Testis (tissue), 3 donors: ENCODE results near the gene TECPR2. TPM values are rescaled to one million over a fixed set of nuclear protein-coding genes. Genes with fewer than 3 reads are reported as not detected.

Source experiments
- DNase-seq: peaks from one replicate; pipeline ENCODE4 v3.0.0-alpha.2; 2019
- H3K27ac ChIP-seq, 2 donors: fragments of 200-600 bp; sonication (generic); one replicate each; pipeline ENCODE4 v1.5.1; 2019
- H3K27me3 ChIP-seq: fragments of 200-600 bp; sonication (generic); one replicate; pipeline ENCODE4 v1.5.1; 2019
- H3K36me3 ChIP-seq: fragments of 200-600 bp; sonication (generic); one replicate; pipeline ENCODE4 v1.5.1; 2017; ENCODE audit warnings: low read depth; ENCODE audit errors: missing control alignments
- H3K4me1 ChIP-seq: fragments of 200-600 bp; sonication (generic); one replicate; pipeline ENCODE4 v1.5.1; 2019
- H3K4me3 ChIP-seq, 2 donors: fragments of 200-600 bp; sonication (generic); one replicate each; pipeline ENCODE4 v1.5.1; 2017 to 2019
- H3K9me3 ChIP-seq: fragments of 200-600 bp; sonication (generic); one replicate; pipeline ENCODE4 v1.5.1; 2017
- POLR2A ChIP-seq: fragments of 450-650 bp; IDR thresholded peaks from one replicate; pipeline ENCODE4 v1.6.1; 2017; ENCODE audit warnings: antibody characterized with exemption, mild to moderate bottlenecking, moderate library complexity
- WGBS, 2 donors: methylation state at CpG; one replicate each; pipeline ENCODE4 v1.1.5; 2018; 5-methylcytosine and 5-hydroxymethylcytosine counted together
- intact Hi-C: fragments of 100-400 bp; cut with DNase I; formaldehyde crosslinking; loops from one replicate; pipeline ENCODE4 v1.15.1; 2023; ENCODE audit warnings: low total_unique reads
- polyA plus RNA-seq: library from polyadenylated mRNA; stranded (reverse); fragments of 350-450 nt; fragmentation: Illumina TruSeq; extraction: RNeasy Lipid Tissue Mini Kit (QIAGEN cat#74804); gene quantifications from one replicate; pipeline ENCODE4 v1.2.3, GENCODE V29; 2014; ENCODE audit warnings: low read depth, low replicate concordance; ENCODE audit not compliant: insufficient read depth
- total RNA-seq, 2 donors: library from RNA; depleted of rRNA; stranded (reverse); fragments of >200 nt; gene quantifications; one replicate each; pipeline ENCODE4 v1.2.3, GENCODE V29; 2016
- TF ChIP-seq, protein P1 (sequence below), 3 experiments: fragments of 450-650 bp in 2 of 3; fragments of 200-600 bp in 1 of 3; sonication (generic) in 1 of 3; IDR thresholded peaks; one replicate each; pipeline ENCODE4 v1.5.1; 2016 to 2019; ENCODE audit warnings: antibody characterized with exemption in 3 of 3, mild to moderate bottlenecking in 2 of 3, moderate library complexity in 1 of 3

The TECPR2 gene
- total and polyA plus RNA-seq, 3 donors from 2014 or later = 43.4 to 65.9 (median 43.6) TPM

DNA sequence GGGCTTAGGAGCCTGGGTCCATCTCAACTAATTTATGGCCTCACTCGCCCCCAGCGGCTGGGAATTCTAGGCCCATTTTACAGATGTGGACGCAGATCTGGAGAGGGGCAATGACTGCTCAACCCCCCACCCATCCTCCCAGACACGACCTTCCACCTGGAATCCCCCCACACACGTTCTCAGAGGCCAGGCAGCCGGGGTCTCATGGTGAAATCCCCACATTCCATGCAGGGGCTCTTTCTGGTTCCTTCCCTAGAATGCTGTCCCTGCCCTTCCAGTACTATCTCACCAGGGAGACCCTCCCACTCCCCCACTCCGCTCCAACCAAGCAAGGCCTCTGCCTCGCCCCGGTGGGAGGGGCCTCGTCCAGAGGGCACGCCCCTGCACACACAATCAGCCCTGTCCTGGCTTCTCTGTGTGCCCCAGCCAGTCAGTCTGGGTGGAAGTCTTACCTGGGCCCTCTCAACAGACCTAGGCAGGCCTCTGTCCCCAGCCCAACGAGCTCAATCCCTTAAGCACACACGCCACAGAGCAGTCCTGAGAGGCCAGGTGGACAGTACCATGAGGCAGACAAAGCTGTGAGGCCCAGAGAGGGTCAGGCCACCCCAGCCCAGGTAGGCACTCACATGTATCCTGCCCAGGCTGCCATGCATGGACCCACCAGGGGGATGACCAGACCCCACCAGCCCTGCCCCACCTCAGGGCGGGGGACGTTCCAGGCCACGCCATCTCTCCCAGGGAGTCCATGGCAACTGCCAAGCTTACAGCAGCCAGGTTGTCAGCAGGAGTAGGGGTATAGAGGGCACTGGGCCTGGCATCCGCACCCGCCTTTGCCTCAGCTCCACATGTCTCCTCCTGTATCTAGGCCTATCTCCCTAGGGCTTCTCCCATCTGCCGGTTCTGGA is 148.1 kb downstream of the TECPR2 start:
- intact Hi-C loops = no loop called here
- Histone ChIP-seq H3K27ac (peak overlapping the region in 1 of 2 donors; percentile 53), H3K4me3 (peak overlapping the region; percentile 54 to 63), H3K9me3 (no peaks in the 10 kb centered on the region), H3K36me3 (no peaks in the 10 kb centered on the region), H3K27me3 (no peaks in the 10 kb centered on the region), H3K4me1 (peaks cover 8% of the 10 kb centered on the region)
- WGBS, 2 donors = 50 to 61% methylated on average over 13 to 19 of the region's 19 CpGs
- DNase-seq = peak; percentile 36
- TF ChIP-seq, protein P1, sequence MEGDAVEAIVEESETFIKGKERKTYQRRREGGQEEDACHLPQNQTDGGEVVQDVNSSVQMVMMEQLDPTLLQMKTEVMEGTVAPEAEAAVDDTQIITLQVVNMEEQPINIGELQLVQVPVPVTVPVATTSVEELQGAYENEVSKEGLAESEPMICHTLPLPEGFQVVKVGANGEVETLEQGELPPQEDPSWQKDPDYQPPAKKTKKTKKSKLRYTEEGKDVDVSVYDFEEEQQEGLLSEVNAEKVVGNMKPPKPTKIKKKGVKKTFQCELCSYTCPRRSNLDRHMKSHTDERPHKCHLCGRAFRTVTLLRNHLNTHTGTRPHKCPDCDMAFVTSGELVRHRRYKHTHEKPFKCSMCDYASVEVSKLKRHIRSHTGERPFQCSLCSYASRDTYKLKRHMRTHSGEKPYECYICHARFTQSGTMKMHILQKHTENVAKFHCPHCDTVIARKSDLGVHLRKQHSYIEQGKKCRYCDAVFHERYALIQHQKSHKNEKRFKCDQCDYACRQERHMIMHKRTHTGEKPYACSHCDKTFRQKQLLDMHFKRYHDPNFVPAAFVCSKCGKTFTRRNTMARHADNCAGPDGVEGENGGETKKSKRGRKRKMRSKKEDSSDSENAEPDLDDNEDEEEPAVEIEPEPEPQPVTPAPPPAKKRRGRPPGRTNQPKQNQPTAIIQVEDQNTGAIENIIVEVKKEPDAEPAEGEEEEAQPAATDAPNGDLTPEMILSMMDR (IDR thresholded peaks at IDR 0.05) = no peak
- TF ChIP-seq POLR2A = no peak

DNA sequence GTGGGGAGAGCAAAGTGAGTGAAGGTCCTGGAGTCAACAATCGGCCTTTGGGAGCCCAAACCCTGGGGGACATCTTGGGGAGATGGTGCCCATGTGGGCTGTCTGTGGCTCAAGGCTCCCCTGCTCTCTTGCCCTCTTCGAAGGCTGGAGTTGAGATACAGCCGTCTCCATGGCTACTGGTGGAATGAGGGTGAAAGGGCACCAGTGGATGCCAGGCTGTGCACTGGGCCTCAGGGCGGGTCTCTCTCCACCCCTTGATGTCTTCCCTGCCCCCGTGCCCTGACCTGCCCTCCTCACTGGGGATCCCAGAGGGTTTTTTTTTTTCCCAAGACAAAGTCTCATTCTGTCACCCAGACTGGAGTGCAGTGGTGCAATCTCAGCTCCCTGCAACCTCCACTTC is 148.8 kb downstream of the TECPR2 start:
- no peak for DNase-seq

DNA sequence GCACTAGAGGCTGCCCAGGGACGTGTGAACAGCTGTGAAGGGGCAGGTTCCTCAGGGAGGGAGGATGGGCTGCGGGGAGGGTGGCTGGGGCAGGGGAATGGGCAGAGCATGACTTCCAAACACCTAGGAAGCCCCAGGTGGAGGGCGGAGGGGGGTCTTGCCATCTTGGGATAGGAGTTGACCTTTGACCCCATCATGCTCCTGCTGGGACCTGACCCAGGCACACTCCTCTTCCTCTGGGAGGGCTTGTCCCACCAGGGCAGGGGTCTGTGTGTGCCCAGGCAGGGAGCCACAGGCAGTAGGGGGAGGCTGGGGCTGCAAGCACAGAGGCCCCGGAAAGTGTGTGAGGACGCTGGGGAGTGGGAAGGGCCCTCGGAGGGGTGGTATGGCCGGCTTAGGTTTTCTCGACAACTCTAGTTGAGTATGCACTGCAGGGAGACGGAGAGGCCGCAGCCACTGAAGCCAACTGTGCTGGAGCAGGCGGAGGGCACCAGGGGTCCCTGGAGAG is 150.1 kb downstream of the TECPR2 start:
- no peak overlapping the region for H3K27ac ChIP-seq
- intact Hi-C loops = no loop called here
- no peak for DNase-seq
- no peaks in the 10 kb centered on the region for H3K27me3 ChIP-seq
- peaks cover 8% of the 10 kb centered on the region for H3K4me1 ChIP-seq
- no peaks in the 10 kb centered on the region for H3K9me3 ChIP-seq
- no peak overlapping the region for H3K4me3 ChIP-seq
- 91 to 94% methylated on average over 11 of the region's 11 CpGs for WGBS, 2 donors
- no peaks in the 10 kb centered on the region for H3K36me3 ChIP-seq
- TF ChIP-seq, protein P1 (IDR thresholded peaks at IDR 0.05) = no peak
- no peak for TF ChIP-seq POLR2A

More for the DNA sequence above, 148.8 kb downstream of the TECPR2 start:
- H3K4me1 ChIP-seq = peaks cover 8% of the 10 kb centered on the region
- WGBS, 2 donors = 89 to 97% methylated on average over 2 to 5 of the region's 5 CpGs
- intact Hi-C loops = no loop called here
- H3K4me3 ChIP-seq = no peak overlapping the region
- no peaks in the 10 kb centered on the region for H3K27me3 ChIP-seq
- H3K27ac ChIP-seq = no peak overlapping the region
- H3K9me3 ChIP-seq = no peaks in the 10 kb centered on the region
- TF ChIP-seq, protein P1 (IDR thresholded peaks at IDR 0.05) = no peak
- no peak for TF ChIP-seq POLR2A
- no peaks in the 10 kb centered on the region for H3K36me3 ChIP-seq

DNA sequence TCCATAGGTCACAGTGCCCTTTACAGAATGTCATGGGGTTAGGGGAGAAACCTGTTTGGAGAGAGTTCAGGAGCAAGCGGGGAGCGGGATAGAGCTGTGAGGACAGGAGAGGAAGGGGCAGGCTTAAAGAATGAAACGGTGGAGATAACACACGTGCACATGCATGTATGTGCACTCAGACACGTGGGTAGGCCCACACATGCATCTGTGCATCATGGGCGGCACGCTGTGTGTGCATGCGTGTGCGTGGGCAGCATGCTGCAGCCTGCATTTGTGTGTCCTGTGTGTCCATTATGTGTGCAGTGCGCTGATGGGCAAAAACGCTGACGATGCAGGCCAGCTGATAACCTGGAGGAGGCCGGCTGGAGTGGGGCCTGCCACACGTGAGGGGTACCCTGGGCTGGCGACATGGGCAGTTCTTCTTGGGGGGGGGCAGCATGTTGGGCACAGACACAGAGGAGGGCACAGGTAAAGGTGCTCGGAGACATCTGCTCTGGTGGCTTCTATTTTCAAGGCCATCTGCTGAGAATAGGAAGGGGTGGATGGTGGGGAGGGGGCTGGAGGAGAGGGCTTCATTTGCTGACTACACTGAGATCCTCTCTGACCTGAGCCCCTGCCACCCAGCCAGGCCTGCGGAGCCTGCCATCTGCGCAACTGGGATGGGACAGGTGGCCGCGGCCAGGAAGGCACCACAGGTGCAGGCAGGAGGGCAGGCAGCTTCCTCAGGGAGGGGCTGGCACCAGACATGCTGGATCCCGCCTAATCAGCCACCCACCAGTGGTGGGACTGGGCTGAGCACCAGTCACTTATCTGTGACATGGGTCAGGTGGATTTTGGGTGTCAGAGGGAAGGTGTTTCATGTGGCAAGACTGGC is 151.4 kb downstream of the TECPR2 start:
- WGBS, 2 donors = 84 to 89% methylated on average over 16 to 21 of the region's 21 CpGs
- H3K27me3 ChIP-seq = no peaks in the 10 kb centered on the region
- no peak overlapping the region for H3K27ac ChIP-seq
- TF ChIP-seq, protein P1 (IDR thresholded peaks at IDR 0.05) = no peak
- no peak for TF ChIP-seq POLR2A
- intact Hi-C loops = no loop called here
- no peak overlapping the region for H3K4me3 ChIP-seq
- H3K36me3 ChIP-seq = no peaks in the 10 kb centered on the region
- no peak for DNase-seq
- no peaks in the 10 kb centered on the region for H3K4me1 ChIP-seq
- H3K9me3 ChIP-seq = no peaks in the 10 kb centered on the region
